HG03457 (cell line): ENCODE data around the gene GP9.

Experiments
- ATAC-seq: cut with Tn5 transposase; IDR thresholded peaks from one replicate; pipeline ENCODE4 v1.9.1; 2021; ENCODE audit warnings: moderate number of reproducible peaks; ENCODE audit not compliant: unreplicated experiment

The GP9 gene

GRCh38 chr3:129060276-129061022 lies at the start of gene GP9:
Gene GP9 (plus strand): TSS chr3:129060779. CDS start chr3:129061740, 961 bp downstream.
- ATAC-seq: no peak

GRCh38 chr3:129013491-129013891 lies 47.1 kb upstream of the GP9 start:
- ATAC-seq: no peak

- ATAC-seq: no peak
These were observed 46.4 kb upstream of the GP9 start for GRCh38 chr3:129014148-129014547.

GRCh38 chr3:129014793-129015345 lies 45.7 kb upstream of the GP9 start:
- no peak for ATAC-seq

- ATAC-seq: no peak
These were observed 45.0 kb upstream of the GP9 start for GRCh38 chr3:129015388-129016105.

GRCh38 chr3:129016356-129016719 lies 44.2 kb upstream of the GP9 start:
- ATAC-seq: no peak

GRCh38 chr3:129016720-129017483 lies 43.7 kb upstream of the GP9 start:
- ATAC-seq: no peak

- no peak for ATAC-seq
These were observed 43.1 kb upstream of the GP9 start for GRCh38 chr3:129017484-129017899.

GRCh38 chr3:129018271-129018670 lies 42.3 kb upstream of the GP9 start:
- ATAC-seq: no peak

- no peak for ATAC-seq
These were observed 41.8 kb upstream of the GP9 start for GRCh38 chr3:129018751-129019150.

- no peak for ATAC-seq
These were observed 41.3 kb upstream of the GP9 start for GRCh38 chr3:129019266-129019665.

- no peak for ATAC-seq
These were observed 39.9 kb upstream of the GP9 start for GRCh38 chr3:129020691-129021090.

GRCh38 chr3:129021140-129021551 lies 39.4 kb upstream of the GP9 start:
- no peak for ATAC-seq

GRCh38 chr3:129022114-129023007 lies 38.2 kb upstream of the GP9 start:
- no peak for ATAC-seq

- ATAC-seq: no peak
These were observed 37.6 kb upstream of the GP9 start for GRCh38 chr3:129023008-129023358.

GRCh38 chr3:129023909-129024308 lies 36.7 kb upstream of the GP9 start:
- no peak for ATAC-seq

GRCh38 chr3:129025108-129025507 lies 35.5 kb upstream of the GP9 start:
- ATAC-seq: no peak

GRCh38 chr3:129025691-129026435 lies 34.7 kb upstream of the GP9 start:
- no peak for ATAC-seq

GRCh38 chr3:129026728-129027543 lies 33.6 kb upstream of the GP9 start:
- ATAC-seq: peak; percentile 97
